Naive B cell (primary cell): Measurements from ENCODE around the gene BEX5. TPM values are rescaled to one million over a fixed set of nuclear protein-coding genes. Genes with fewer than 3 reads are reported as not detected.
"Not testable (repeated sequence)": the region's sequence is repeated elsewhere in the genome, so short reads cannot be mapped to it uniquely, and the experiment has no call there.

Experiments
- ATAC-seq, 2 donors: fragments of 150-1000 bp; cut with Tn5 transposase; 2 replicates each; pipeline ENCODE4 v1.10.0; 2021; ENCODE audit warnings: low read depth in 2 of 2, mild to moderate bottlenecking in 2 of 2, moderate library complexity in 2 of 2
- DNase-seq: peaks from one replicate; pipeline ENCODE4 v3.0.0; 2022
- H3K27ac Mint-ChIP-seq, 6 donors: one replicate each; pipeline ENCODE4 v1.8.0; 2020 to 2022; ENCODE audit warnings: mild to moderate bottlenecking in 6 of 6, mixed read lengths in 6 of 6, moderate library complexity in 5 of 6, inconsistent platforms in 2 of 6
- H3K27me3 Mint-ChIP-seq, 3 donors: one replicate each; pipeline ENCODE4 v1.8.0; 2021 to 2022; ENCODE audit warnings: mixed read lengths in 3 of 3, mild to moderate bottlenecking in 1 of 3
- H3K36me3 Mint-ChIP-seq, 2 donors: one replicate each; pipeline ENCODE4 v1.8.0; 2020 to 2022; ENCODE audit warnings: mixed read lengths in 2 of 2, inconsistent platforms in 1 of 2, mild to moderate bottlenecking in 1 of 2
- H3K4me1 Mint-ChIP-seq, 3 donors: one replicate each; pipeline ENCODE4 v1.8.0; 2020 to 2022; ENCODE audit warnings: mixed read lengths in 3 of 3, inconsistent platforms in 1 of 3, mild to moderate bottlenecking in 1 of 3, moderate library complexity in 1 of 3
- H3K4me3 Mint-ChIP-seq, 8 donors: one replicate each; pipeline ENCODE4 v1.8.0; 2020 to 2022; ENCODE audit warnings: mild to moderate bottlenecking in 8 of 8, mixed read lengths in 8 of 8, moderate library complexity in 8 of 8, inconsistent platforms in 2 of 8
- H3K9me3 Mint-ChIP-seq, 7 donors: one replicate each; pipeline ENCODE4 v1.8.0; 2020 to 2022; ENCODE audit warnings: mixed read lengths in 7 of 7, mild to moderate bottlenecking in 5 of 7, inconsistent platforms in 2 of 7, moderate library complexity in 1 of 7
- polyA plus RNA-seq, 6 donors: library from polyadenylated mRNA; unstranded; fragments of 300-500 nt; fragmentation: Illumina TruSeq; gene quantifications; one replicate each; pipeline ENCODE4 v1.2.3, GENCODE V29; 2021; ENCODE audit warnings: low read depth in 6 of 6

Gene BEX5
- 1 to 10 TPM in 1 of 6 donors, under 1 TPM in 2, not detected in 3; 0.52 to 1.8 (median 0.96) TPM for polyA plus RNA-seq

DNA sequence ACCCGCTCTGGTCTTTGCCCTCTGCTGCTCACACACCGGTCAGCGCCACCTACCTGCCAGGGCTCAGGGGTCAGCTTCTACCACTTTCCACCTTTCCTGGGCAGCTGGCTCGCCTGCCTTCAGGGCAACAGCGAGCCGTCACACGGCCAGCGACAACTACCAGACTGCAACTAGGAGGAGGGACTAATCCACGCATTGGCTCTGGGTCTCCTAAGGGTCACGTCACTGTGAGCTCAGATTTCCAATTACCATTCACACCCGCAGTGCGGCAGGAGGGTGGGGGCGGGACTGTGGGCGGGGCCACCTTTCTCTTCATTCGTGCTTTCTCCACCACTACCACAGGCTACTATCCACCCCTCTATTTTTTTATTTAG is at the start of gene BEX5:
Gene BEX5 (minus strand): TSS at position 172 of the 374 bp plus-strand sequence. CDS start 1,712 bp downstream, outside the sequence.
- ATAC-seq (peak; percentile 90), DNase-seq (peak; percentile 12)
- Mint-ChIP-seq H3K36me3 (peaks cover 0 to 5% of the 10 kb centered on the region in 2 donors), H3K4me3 (peak within 1 kb of the TSS; percentile 86 to 96 (median 92)), H3K4me1 (peaks cover 15 to 20% (median 18%) of the 10 kb centered on the region in 3 donors), H3K27me3 (peaks cover 5 to 40% (median 30%) of the 10 kb centered on the region in 3 donors), H3K9me3 (peaks cover 0 to 7% (median 0%) of the 10 kb centered on the region in 7 donors), H3K27ac (peak within 1 kb of the TSS in 5 of 6 donors; percentile 40 to 97 (median 81))

DNA sequence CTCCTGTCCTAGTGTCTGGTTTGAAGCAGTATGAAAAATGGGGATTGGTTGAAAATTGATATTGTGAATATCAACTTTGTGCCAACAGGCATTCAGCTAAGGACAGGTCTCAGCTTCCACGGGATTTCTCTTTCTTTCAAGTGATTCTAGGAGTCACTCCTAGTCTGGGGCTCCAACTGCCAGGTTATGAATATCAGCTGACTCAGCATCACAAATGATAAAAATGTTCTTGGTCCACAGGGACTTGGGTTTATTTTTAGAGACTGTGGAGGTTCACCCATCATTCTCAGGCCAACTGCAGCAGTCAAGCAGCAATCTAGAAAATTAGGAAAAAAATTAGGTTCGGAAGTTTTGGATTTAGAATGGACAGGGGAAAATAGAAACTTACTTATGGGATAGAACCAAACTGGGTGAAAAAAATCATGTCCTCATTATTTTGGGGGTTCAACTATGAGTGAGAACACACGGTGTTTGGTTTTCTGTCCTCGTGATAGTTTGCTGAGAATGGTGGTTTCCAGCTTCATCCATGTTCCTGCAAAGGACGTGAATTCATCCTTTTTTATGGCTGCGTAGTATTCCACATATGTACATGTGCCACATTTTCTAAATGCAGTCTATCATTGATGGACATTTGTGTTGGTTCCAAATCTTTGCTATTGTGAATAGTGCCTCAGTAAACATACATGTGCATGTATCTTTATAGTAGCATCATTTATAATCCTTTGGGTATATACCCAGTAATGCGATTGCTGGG is 30.4 kb upstream of the BEX5 start:
- H3K36me3 Mint-ChIP-seq = no peaks in the 10 kb centered on the region

DNA sequence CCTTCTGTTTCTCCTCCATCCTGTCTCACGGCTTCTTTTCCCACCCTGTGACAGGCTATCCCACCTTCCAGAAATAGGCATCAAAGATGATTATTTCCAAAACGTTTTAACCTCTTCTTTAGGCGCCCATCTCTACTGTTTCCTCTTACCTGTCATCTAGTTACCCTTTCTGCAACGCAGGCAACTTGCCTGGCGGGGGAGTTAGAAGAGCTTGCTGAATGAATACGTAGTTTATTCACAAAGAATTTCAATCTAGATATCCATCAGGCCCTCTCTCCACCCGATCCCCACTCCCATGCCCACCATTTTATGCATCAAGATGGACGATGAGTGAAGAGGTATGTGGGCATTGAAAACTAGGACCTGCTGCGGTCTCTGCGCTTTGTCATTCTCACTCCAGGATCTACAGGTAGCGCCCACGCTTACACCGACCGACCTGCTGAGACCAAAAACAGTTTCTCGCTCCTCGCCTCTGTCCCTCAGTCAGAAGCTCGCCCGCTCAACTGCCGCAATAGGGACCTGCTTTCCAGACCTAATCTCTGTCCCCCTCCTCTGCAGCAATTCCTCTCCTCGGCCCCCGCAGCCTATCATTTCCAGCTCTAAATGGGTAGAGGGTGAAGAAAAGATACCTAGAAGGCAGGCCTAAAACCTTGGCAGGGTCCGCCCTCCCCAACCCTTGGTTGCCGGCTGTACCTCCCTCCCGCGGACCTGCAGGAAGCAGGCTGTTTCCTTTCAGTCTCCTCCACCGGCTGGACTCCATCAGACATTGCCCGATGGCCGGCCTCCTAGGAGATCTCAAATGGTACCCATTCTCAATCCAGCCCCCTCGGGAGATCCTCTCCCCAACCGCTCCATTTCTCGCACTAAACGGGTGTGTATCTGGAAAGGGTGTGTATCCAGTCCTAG is 624 bp downstream of the BEX5 start:
- peaks cover 15 to 20% (median 18%) of the 10 kb centered on the region in 3 donors for H3K4me1 Mint-ChIP-seq
- peak overlapping the region; percentile 86 to 96 (median 92) for H3K4me3 Mint-ChIP-seq
- H3K9me3 Mint-ChIP-seq = peaks cover 0 to 7% (median 0%) of the 10 kb centered on the region in 7 donors
- DNase-seq (peak; percentile 2), ATAC-seq (peak; percentile 38 to 48)
- peaks cover 4 to 40% (median 29%) of the 10 kb centered on the region in 3 donors for H3K27me3 Mint-ChIP-seq
- H3K27ac Mint-ChIP-seq = peak overlapping the region in 5 of 6 donors; percentile 40 to 97 (median 81)
- peaks cover 0 to 5% of the 10 kb centered on the region in 2 donors for H3K36me3 Mint-ChIP-seq

More for the DNA sequence above, 30.4 kb upstream of the BEX5 start:
- H3K4me1 Mint-ChIP-seq = no peaks in the 10 kb centered on the region
- H3K27me3 Mint-ChIP-seq = no peaks in the 10 kb centered on the region
- H3K27ac Mint-ChIP-seq = no peak overlapping the region
- peaks cover 6 to 43% (median 22%) of the 10 kb centered on the region in 7 donors for H3K9me3 Mint-ChIP-seq
- no peak overlapping the region for H3K4me3 Mint-ChIP-seq
- DNase-seq (no peak), ATAC-seq (no peak)

DNA sequence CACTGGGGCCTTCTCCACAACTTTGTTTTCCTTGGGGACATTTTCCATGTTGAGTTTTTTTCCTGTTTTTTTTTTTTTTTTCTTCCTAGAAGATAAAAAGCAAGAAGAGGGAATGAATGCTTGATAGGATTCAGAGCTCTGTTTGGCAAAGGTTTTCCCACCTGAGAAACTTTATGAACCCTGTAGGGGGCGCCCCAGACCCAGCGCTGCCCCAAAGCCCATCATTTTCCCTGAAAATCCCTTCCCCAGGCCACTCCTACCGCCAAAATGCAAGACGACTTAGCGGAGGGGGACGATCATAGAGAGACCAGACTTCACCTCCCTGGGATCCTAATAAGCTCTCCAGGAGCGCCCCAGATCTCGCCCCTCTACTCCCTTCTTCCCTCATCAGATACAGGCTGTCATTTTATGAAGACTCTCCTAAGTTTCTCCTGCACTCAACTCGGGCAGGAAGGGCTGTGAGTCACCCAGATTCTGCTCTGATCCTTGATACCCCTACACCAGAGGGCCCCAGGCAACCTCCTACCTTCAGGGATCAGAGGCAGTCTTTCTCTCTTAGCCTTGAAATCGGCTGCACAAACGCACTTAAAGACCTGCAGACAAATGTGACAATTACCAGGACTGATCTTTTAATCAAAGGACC is 1.4 kb downstream of the BEX5 start:
- H3K36me3 Mint-ChIP-seq = peaks cover 0 to 5% of the 10 kb centered on the region in 2 donors
- DNase-seq (no peak), ATAC-seq (no peak)
- H3K4me3 Mint-ChIP-seq = peak overlapping the region; percentile 68 to 96 (median 92)
- no peak overlapping the region for H3K27ac Mint-ChIP-seq
- H3K27me3 Mint-ChIP-seq = peaks cover 5 to 40% (median 31%) of the 10 kb centered on the region in 3 donors
- H3K9me3 Mint-ChIP-seq = peaks cover 0 to 7% (median 0%) of the 10 kb centered on the region in 7 donors
- H3K4me1 Mint-ChIP-seq = peaks cover 15 to 20% (median 18%) of the 10 kb centered on the region in 3 donors

DNA sequence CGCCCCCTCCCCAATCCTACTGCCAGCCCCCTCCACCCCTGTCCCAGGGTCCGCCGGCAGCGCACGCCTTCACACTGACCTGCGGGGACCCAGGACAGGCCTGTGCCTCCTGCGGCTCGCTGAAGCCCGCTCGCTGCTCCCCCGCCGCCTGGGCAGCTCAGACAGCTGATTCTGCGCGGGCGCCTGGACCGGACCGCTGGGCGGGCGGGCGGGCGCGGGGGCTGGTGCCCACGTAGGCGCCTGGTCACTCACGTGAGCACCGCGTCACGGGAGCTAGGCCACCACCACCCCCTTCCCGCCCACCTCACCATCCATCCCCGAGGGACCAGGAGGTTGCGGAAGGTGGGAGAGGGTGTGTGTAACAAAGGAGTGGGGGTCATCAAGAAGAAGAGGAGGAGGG is 13.5 kb downstream of the BEX5 start, which contains the start of gene TCEAL6:
Gene TCEAL6 (minus strand): TSS at position 208 of the 400 bp plus-strand sequence.
- DNase-seq, H3K27ac Mint-ChIP-seq, H3K4me1 Mint-ChIP-seq, H3K9me3 Mint-ChIP-seq, H3K4me3 Mint-ChIP-seq, H3K36me3 Mint-ChIP-seq, ATAC-seq: not testable (repeated sequence)
- H3K27me3 Mint-ChIP-seq = peaks cover 15 to 51% (median 37%) of the 10 kb centered on the region in 3 donors

DNA sequence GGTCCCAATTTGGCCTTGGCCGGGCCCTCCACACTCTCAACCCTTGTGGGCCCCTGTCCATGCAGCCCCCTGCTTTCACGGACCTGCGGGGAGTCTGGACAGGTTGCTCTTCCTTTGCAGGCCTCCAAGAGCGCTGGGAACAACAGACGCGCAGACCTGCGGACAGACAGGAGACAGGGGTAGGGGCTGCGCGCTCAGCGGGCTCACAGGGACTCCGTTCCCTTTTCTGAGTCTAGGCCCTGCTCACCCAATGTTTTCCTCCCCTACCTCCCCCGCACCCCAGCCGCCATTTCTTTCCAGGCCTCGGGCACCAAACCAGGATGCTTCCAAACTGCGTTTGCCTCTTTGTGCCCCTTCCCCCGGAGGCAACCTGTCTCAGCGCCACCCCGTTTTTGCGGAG is 14.1 kb downstream of the BEX5 start:
- H3K27ac Mint-ChIP-seq, DNase-seq, H3K36me3 Mint-ChIP-seq, H3K4me1 Mint-ChIP-seq, ATAC-seq, H3K9me3 Mint-ChIP-seq, H3K4me3 Mint-ChIP-seq: not testable (repeated sequence)
- peaks cover 15 to 47% (median 36%) of the 10 kb centered on the region in 3 donors for H3K27me3 Mint-ChIP-seq

DNA sequence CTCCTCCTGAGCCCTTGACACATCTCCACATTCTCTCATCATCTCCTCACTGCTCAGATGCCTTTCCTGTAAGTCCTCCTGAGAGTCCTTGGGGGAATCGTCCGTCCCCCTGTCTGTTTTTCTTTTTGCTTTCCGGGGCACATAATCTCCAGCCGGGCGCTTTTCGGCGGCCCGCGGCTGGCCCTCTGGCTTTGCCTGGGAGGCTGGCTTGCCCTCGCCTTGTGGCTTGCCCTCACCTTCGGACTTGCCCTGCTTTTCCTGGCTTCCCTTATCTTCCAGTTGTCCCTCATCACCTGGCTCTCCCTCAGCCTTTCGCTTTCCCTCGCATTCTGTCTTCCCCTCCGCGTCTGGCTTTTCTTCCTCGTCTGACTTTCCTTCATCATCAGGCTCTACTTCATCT is 14.9 kb downstream of the BEX5 start:
- not testable (repeated sequence) for DNase-seq, H3K27ac Mint-ChIP-seq, H3K36me3 Mint-ChIP-seq, H3K4me3 Mint-ChIP-seq, ATAC-seq, H3K4me1 Mint-ChIP-seq, H3K9me3 Mint-ChIP-seq
- peaks cover 15 to 43% (median 36%) of the 10 kb centered on the region in 3 donors for H3K27me3 Mint-ChIP-seq

DNA sequence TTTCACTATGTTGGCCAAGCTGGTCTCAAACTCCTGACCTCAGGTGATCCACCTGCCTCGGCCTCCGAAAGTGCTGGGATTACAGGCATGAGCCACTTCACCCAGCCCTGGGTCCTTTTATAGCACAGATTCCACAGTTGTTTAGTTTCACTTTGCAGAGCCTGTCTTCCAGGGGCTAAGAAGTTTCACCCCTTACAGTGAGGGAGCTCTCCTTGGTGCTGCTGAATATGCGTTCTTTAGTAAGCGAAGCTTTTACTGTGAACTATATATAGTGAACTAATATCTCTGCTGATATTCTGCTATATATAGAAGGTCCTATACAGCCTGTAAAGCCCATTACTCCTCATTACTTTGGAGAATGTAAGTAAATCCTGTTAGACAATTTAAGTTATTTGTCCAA is 17.7 kb downstream of the BEX5 start:
- DNase-seq (no peak), ATAC-seq (no peak)
- Mint-ChIP-seq H3K36me3 (peaks cover 0 to 3% of the 10 kb centered on the region in 2 donors), H3K27ac (no peak overlapping the region), H3K4me3 (no peak overlapping the region), H3K4me1 (peaks cover 0 to 3% (median 3%) of the 10 kb centered on the region in 3 donors), H3K27me3 (peaks cover 3 to 24% (median 22%) of the 10 kb centered on the region in 3 donors), H3K9me3 (peaks cover 0 to 3% (median 2%) of the 10 kb centered on the region in 7 donors)

DNA sequence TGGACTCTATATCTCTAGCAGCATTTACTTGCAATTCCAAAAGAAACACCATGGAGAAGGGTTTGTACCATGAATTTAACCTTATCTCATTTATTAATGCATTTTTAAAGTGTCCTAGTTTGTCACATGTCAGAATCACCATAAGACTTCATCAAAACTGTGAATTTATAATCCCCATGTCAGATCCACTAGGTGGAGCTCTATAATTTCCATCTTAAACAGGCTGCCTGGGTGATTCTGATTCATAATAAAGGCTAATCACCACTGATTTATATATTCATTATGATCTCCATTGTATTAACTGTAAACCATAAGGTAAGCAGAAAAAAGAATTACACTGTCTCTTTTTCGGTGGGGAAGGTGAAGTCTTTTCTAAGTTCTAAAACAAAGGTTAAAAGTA is 26.3 kb downstream of the BEX5 start:
- DNase-seq = no peak
- ATAC-seq = no peak
- H3K9me3 Mint-ChIP-seq = peaks cover 0 to 6% (median 0%) of the 10 kb centered on the region in 7 donors
- H3K36me3 Mint-ChIP-seq = no peaks in the 10 kb centered on the region
- no peak overlapping the region for H3K4me3 Mint-ChIP-seq
- peaks cover 24 to 31% (median 28%) of the 10 kb centered on the region in 3 donors for H3K27me3 Mint-ChIP-seq
- no peak overlapping the region for H3K27ac Mint-ChIP-seq
- peaks cover 5 to 8% (median 5%) of the 10 kb centered on the region in 3 donors for H3K4me1 Mint-ChIP-seq

DNA sequence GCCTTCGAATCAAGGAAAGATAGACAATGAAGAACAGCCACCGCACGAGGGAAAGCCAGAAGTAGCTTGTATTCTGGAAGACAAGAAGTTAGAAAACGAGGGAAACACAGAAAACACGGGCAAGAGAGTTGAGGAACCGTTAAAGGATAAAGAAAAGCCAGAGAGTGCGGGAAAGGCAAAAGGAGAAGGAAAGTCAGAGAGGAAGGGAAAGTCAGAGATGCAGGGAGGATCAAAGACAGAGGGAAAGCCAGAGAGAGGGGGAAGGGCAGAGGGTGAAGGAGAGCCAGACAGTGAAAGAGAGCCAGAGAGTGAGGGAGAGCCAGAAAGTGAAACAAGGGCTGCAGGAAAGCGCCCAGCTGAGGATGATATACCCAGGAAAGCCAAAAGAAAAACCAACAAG is 28.9 kb downstream of the BEX5 start:
- ATAC-seq (no peak), DNase-seq (no peak)
- Mint-ChIP-seq H3K4me1 (peaks cover 5 to 8% (median 6%) of the 10 kb centered on the region in 3 donors), H3K4me3 (no peak overlapping the region), H3K36me3 (no peaks in the 10 kb centered on the region), H3K27ac (no peak overlapping the region), H3K27me3 (peaks cover 27 to 33% (median 31%) of the 10 kb centered on the region in 3 donors), H3K9me3 (peaks cover 0 to 6% (median 0%) of the 10 kb centered on the region in 7 donors)

DNA sequence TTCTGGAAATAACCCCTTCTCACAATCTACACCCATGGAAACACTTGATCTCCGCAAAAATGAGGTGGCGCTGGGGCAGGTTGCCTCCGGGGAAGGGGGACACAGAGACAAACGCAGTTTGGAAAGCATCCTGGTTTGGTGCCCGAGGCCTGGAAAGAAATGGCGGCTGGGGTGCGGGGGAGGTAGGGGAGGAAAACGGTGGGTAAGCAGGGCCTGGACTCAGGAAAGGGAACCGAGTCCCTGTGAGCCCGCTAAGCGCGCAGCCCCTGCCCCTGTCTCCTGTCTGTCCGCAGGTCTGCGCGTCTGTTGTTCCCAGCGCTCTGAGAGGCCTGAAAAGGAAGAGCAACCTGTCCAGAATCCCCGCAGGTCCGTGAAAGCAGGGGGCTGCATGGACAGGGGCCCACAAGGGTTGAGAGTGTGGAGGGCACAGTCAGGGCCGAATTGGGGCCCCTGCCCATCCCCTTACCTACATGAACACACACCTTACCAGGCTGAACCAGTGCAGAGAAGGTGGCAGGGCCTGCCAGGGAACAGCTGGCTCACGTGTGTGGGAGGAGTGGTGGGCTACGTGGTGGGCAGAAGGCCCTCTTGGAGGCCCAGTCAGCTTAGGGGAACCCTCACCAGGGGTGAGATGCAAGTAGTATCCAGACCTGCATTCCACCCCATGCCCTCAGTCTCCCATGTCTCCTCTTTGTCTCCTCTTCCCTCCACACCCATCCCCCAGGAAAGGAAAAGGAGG is 29.5 kb downstream of the BEX5 start:
- DNase-seq, ATAC-seq, H3K27ac Mint-ChIP-seq, H3K4me1 Mint-ChIP-seq, H3K36me3 Mint-ChIP-seq, H3K9me3 Mint-ChIP-seq: not testable (repeated sequence)
- Mint-ChIP-seq H3K4me3 (peak overlapping the region in 6 of 8 donors; percentile 2 to 43 (median 29)), H3K27me3 (peaks cover 27 to 33% (median 31%) of the 10 kb centered on the region in 3 donors)

DNA sequence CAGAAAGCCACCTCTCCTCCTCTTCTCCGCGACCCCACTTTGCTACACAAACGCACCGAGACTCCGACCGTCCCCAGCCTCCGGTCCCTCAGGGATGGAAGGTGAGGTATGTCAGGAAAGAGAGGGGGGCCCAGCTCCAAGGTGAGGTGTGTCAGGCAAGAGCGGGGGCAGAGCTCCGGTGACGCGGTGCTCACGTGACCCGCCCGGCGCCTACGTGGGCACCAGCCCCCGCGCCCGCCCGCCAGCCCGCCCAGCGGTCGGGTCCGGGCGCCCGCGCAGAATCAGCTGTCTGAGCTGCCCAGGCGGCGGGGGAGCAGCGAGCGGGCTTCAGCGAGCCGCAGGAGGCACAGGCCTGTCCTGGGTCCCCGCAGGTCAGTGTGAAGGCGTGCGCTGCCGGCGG is 30.3 kb downstream of the BEX5 start, which contains the start of gene TCEAL2:
Gene TCEAL2 (plus strand): TSS at position 244 of the 400 bp plus-strand sequence. CDS start 1,152 bp downstream, outside the sequence.
- Mint-ChIP-seq H3K27me3 (peaks cover 23 to 33% (median 27%) of the 10 kb centered on the region in 3 donors), H3K27ac (peak within 1 kb of the TSS in 1 of 6 donors; percentile 36), H3K4me3 (peak within 1 kb of the TSS; percentile 5 to 73 (median 42))
- not testable (repeated sequence) for DNase-seq, H3K9me3 Mint-ChIP-seq, H3K4me1 Mint-ChIP-seq, ATAC-seq, H3K36me3 Mint-ChIP-seq
